PC-9 (cell line): ENCODE data around the gene CFAP92.

ENCODE experiments used
- EZH2 ChIP-seq: fragments of 200-600 bp; sonication (generic); IDR thresholded peaks from 2 replicates; pipeline ENCODE4 v1.8.0; 2017; ENCODE audit warnings: antibody characterized with exemption, low read depth
- TF ChIP-seq, protein P1 (sequence below): fragments of 200-600 bp; sonication (generic); conservative IDR thresholded peaks from 2 replicates; pipeline ENCODE4 v1.6.1; 2017; ENCODE audit warnings: mixed run types, antibody characterized with exemption, mild to moderate bottlenecking, moderate library complexity

GRCh38 chr3:128906031-128906803 lies 87.7 kb downstream of the CFAP92 start:
- TF ChIP-seq, protein P1, sequence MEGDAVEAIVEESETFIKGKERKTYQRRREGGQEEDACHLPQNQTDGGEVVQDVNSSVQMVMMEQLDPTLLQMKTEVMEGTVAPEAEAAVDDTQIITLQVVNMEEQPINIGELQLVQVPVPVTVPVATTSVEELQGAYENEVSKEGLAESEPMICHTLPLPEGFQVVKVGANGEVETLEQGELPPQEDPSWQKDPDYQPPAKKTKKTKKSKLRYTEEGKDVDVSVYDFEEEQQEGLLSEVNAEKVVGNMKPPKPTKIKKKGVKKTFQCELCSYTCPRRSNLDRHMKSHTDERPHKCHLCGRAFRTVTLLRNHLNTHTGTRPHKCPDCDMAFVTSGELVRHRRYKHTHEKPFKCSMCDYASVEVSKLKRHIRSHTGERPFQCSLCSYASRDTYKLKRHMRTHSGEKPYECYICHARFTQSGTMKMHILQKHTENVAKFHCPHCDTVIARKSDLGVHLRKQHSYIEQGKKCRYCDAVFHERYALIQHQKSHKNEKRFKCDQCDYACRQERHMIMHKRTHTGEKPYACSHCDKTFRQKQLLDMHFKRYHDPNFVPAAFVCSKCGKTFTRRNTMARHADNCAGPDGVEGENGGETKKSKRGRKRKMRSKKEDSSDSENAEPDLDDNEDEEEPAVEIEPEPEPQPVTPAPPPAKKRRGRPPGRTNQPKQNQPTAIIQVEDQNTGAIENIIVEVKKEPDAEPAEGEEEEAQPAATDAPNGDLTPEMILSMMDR: no peak
- TF ChIP-seq EZH2: no peak
